Measurements from ENCODE around the gene PGM2. TPM values are rescaled to one million over a fixed set of nuclear protein-coding genes. Genes with fewer than 3 reads are reported as not detected.

Gene PGM2
- total RNA-seq, 1 experiment from 2014 or later: 23.7 TPM

DNA sequence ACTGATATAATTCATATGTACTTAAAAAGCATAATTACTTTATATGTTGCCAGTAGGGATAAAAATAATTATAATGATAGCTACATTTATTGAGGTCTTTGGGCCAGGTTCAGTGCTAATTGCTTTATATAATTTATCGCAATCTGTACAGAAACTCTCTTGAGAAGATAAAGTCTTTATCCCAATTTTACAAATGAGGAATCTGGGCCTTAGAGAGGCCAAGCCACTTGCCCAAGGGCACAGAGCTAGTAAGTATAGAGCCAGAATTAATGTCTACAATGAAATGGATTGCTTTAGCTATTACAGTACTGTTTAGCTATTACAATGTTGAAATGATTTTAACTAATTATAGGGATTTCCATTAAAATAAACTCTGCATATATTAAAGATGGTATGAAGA is 33.8 kb downstream of the PGM2 start:
- DNase-seq: no peak
- no peaks in the 10 kb centered on the region for H3K27me3 ChIP-seq (ENCODE audit: control insufficient read depth, insufficient read depth, low read length)

DNA sequence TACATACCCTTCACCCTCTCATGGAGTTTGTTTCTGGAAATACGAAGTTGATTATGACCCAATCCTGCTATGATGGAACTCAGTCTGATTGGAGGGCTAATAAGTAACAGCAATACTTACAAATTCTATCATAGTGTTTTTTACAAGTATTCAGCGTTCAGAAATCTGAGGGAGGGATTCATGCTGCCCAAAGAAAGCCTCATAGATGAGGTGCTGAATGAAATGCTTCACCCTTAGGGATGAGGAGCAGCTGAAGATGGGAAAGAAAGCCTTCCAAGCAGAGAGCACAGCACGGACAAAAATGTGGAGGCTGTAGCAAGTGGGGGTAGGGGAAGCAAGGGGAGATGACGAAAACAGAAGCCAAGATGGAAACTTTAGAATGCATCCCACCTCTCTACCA is 36.5 kb downstream of the PGM2 start:
- Histone ChIP-seq H3K27me3 (ENCODE audit: control insufficient read depth, insufficient read depth, low read length) (no peaks in the 10 kb centered on the region), H3K4me3 (ENCODE audit: insufficient read depth, low read depth, low read length) (no peak overlapping the region), H3K36me3 (replicated peaks; ENCODE audit: control insufficient read depth, insufficient read depth, low read length) (no peaks in the 10 kb centered on the region; the same call in 1 of the 2 replicates)
- DNase-seq: no peak

More for the DNA sequence above, 33.8 kb downstream of the PGM2 start:
- Histone ChIP-seq H3K4me3 (ENCODE audit: insufficient read depth, low read depth, low read length) (no peak overlapping the region), H3K36me3 (replicated peaks; ENCODE audit: control insufficient read depth, insufficient read depth, low read length) (peaks cover 1% of the 10 kb centered on the region)

DNA sequence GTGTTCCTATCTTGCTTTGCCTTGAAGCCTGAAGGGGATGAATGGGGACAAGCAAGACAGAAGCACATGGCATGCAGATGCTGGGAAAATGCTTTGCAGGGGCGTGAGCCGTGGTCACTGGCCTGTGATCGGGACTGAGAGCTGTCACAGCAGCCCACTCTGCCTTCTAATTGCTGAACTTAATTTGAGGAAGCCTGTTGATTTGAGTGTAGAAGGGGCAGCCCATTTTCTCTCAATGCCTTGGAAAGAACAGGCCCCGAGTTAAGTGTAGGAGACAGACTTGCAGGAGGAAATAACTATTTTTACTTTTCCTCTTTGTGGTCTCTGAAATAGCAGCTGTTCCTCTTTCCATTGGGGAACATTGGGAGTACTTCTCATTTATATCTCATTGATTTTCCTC is 38.3 kb downstream of the PGM2 start:
- H3K27me3 ChIP-seq (ENCODE audit: control insufficient read depth, insufficient read depth, low read length): no peaks in the 10 kb centered on the region
- no peaks in the 10 kb centered on the region; the same call in 1 of the 2 replicates for H3K36me3 ChIP-seq (replicated peaks; ENCODE audit: control insufficient read depth, insufficient read depth, low read length)
- no peak for DNase-seq
- no peak overlapping the region for H3K4me3 ChIP-seq (ENCODE audit: insufficient read depth, low read depth, low read length)

DNA sequence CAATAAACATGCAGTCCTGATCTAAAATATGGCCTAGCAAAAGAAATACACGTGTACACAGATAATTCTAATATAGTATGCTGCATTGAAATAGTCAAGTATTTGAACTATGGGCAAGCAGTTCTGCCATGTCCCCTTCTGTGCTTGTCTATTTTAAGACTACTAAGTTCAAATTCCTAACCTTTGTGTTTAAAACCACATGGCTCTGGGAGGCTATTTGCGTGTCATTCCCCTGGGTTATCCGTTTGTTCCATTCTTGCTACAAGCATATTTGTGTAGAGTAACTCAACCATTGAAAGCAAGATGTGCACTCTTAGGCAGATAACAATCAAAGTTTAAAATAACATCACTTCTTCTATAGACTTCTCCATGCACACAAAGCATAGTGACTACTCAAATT is 39.0 kb downstream of the PGM2 start:
- no peaks in the 10 kb centered on the region; the same call in 1 of the 2 replicates for H3K36me3 ChIP-seq (replicated peaks; ENCODE audit: control insufficient read depth, insufficient read depth, low read length)
- H3K4me3 ChIP-seq (ENCODE audit: insufficient read depth, low read depth, low read length): no peak overlapping the region
- no peaks in the 10 kb centered on the region for H3K27me3 ChIP-seq (ENCODE audit: control insufficient read depth, insufficient read depth, low read length)
- DNase-seq: no peak

DNA sequence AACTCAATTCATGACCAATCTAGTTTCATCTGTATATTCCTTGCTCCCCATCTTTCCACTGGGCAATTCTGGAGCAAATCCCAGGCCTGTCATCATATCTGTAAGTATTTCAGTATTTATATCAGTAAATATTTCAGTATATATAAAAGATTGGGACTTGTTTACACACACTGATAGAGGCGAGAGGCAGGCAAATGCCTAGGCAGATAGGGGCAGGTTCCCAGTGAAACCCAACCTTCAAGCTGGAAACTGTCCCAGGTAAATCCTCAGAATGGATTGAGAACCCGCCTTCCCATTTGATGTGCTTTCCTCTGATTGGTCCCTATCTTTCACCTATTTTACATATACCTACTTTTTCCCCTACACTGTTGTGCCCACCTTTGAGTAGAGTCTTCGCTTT is 40.6 kb downstream of the PGM2 start:
- Histone ChIP-seq H3K36me3 (replicated peaks; ENCODE audit: control insufficient read depth, insufficient read depth, low read length) (no peaks in the 10 kb centered on the region), H3K27me3 (ENCODE audit: control insufficient read depth, insufficient read depth, low read length) (no peaks in the 10 kb centered on the region), H3K4me3 (ENCODE audit: insufficient read depth, low read depth, low read length) (no peak overlapping the region)
- DNase-seq: no peak

DNA sequence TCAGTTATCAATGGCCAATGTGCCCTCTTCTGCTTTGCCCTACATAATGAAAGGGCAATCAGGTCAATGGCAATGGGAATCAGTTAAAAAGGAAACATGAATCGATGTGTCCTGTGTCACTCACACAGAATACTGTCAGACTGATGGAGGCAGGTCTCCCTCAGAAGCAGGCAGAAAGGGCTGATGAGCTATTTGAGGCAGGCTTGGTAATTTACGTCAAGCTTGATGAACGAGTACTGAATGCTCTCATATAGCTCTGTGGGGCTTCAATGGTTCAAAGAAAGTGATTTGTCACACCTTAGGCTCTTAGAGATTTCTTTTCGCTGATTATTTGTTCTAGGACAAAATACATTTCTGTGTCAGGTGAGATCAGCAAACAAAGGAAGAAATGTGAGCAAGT is 41.8 kb downstream of the PGM2 start:
- no peak for DNase-seq
- H3K4me3 ChIP-seq (ENCODE audit: insufficient read depth, low read depth, low read length): no peak overlapping the region
- no peaks in the 10 kb centered on the region for H3K27me3 ChIP-seq (ENCODE audit: control insufficient read depth, insufficient read depth, low read length)
- no peaks in the 10 kb centered on the region for H3K36me3 ChIP-seq (replicated peaks; ENCODE audit: control insufficient read depth, insufficient read depth, low read length)

DNA sequence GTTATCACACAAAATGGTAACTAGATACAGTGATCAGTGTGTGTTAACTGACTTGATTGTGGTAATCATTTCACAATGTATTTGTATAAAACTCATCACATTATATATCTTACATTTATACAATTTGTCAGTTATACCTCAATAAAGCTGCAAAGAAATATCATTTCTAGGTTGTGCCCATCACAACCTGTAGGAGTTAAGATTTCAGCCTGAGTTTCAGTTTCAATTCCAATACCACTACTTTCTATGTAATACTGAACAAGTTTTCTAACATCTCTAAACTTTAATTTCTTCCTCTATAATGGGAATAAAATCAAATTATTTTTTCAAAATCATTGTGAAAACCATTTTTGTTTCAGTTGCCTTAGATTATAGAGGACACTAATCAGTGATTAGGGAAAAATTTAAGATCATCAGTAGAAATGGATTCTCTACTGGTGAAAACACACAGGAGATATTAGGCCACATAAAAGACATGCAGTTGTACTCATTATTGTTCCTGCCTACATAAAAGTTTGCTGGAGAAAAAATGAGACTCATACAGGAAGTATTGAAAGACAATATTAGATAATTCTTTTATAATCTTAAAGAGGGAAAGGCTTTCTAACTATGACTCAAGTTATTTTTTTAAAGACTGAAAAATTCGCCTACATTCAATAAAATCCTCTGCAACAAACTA is 46.0 kb downstream of the PGM2 start:
- Histone ChIP-seq H3K27me3 (ENCODE audit: control insufficient read depth, insufficient read depth, low read length) (no peaks in the 10 kb centered on the region), H3K4me3 (ENCODE audit: insufficient read depth, low read depth, low read length) (no peak overlapping the region), H3K36me3 (replicated peaks; ENCODE audit: control insufficient read depth, insufficient read depth, low read length) (no peaks in the 10 kb centered on the region)
- no peak for DNase-seq

DNA sequence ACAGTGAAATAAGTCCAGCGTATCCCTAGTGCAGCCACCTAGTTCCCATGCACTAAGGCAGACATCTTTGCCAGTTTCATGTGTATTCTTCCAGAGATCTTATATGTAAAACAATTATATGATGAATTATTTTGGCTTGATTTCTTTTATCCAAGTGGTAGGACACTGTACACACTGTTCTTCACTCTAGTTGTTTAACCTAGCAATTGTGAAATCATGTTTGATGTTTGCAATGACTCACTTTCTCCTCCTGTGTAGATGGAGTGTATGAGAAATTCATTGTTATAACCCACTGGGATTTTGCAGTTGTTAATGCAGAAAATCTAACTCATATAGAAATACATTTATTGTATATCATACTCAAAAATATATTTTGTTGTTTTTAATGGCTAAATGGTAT is 46.9 kb downstream of the PGM2 start:
- no peak overlapping the region for H3K4me3 ChIP-seq (ENCODE audit: insufficient read depth, low read depth, low read length)
- no peak for DNase-seq
- H3K27me3 ChIP-seq (ENCODE audit: control insufficient read depth, insufficient read depth, low read length): no peaks in the 10 kb centered on the region
- H3K36me3 ChIP-seq (replicated peaks; ENCODE audit: control insufficient read depth, insufficient read depth, low read length): no peaks in the 10 kb centered on the region

DNA sequence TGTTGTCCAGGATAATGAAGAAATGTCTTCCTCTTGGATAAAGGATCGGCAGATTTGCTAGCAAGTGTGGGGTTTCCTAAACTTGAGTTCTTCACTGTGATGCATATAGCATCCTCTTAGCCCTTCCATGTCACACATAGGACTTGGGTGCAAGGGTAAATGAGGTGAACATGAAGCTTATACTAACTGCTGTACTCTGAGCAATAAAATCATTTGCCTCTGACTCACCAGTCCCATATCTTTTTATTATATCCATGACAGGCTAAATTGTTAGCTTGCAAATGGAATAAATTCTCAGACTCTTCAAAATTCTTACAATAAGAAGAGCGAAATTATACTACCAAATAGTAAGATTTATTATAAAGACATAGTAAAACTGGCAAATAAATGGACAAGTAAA is 49.7 kb downstream of the PGM2 start:
- DNase-seq: no peak
- H3K36me3 ChIP-seq (replicated peaks; ENCODE audit: control insufficient read depth, insufficient read depth, low read length): no peaks in the 10 kb centered on the region
- H3K27me3 ChIP-seq (ENCODE audit: control insufficient read depth, insufficient read depth, low read length): no peaks in the 10 kb centered on the region
- no peak overlapping the region for H3K4me3 ChIP-seq (ENCODE audit: insufficient read depth, low read depth, low read length)

DNA sequence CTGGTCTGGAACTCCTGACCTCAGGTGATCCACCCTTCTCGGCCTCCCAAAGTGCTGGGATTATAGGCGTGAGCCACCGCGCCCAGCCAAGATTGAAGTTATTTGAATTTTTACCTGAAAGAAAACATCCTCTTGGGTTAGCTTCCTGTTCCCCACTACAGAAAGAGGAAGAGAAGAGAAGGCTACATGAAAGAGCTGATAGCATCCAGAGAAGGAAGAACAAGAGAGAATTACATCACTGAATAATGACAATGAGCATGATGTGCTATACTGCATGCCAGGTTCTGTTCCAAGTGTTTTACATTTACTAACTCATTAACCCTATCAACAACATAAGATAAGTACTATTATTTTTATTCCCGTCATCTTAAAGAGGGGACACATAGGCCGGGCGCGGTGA is 52.9 kb downstream of the PGM2 start:
- Histone ChIP-seq H3K36me3 (replicated peaks; ENCODE audit: control insufficient read depth, insufficient read depth, low read length) (no peaks in the 10 kb centered on the region), H3K27me3 (ENCODE audit: control insufficient read depth, insufficient read depth, low read length) (no peaks in the 10 kb centered on the region), H3K4me3 (ENCODE audit: insufficient read depth, low read depth, low read length) (no peak overlapping the region)
- no peak for DNase-seq

DNA sequence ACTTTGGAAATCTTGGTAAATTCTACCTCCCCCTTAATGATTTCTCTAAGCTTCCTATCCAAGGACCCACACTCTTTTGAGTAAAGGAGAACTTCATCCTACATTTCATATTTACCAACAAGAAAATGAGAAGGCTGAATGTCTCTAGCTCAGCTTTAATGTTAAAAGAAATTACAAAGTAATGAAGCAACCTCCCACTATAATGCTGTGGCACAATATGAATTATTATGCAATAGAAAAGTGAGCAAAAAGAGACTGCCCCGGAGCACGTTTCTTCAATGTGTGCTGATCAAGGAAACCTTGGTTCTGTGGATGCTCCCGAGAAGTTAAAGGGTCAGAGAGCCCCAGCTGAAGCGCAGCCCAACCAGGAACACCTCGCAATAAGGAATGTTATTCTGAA is 55.3 kb downstream of the PGM2 start:
- H3K36me3 ChIP-seq (replicated peaks; ENCODE audit: control insufficient read depth, insufficient read depth, low read length): no peaks in the 10 kb centered on the region
- DNase-seq: no peak
- no peak overlapping the region for H3K4me3 ChIP-seq (ENCODE audit: insufficient read depth, low read depth, low read length)
- no peaks in the 10 kb centered on the region for H3K27me3 ChIP-seq (ENCODE audit: control insufficient read depth, insufficient read depth, low read length)

DNA sequence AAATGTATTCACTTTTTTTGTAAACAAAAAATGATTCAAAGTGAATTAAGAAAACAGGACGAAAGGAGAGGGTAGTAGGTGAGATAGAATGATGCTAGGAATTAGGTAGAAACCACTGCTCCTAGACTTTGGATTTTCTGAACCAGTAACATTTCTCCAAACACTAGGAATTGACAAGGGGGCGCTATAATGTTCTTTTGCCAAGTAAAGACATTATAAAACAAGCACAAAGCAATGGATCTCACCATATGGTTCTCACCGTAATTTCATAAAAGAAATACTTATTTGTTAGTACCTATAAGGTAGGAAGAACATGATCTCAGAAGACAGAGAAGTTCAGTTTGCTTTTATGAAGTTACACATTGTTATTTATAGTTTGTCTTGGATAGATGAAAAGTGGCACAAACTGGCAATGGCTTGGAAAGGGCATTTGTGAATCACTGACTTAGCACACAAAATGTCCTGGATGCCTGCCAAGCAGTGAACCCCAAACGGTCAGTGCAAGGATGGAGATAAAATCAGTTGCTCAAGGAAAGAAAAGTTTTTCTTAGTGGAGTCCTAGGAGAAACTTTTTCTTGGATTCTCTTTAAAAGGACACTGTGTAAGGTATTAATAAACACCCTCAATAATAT is 56.3 kb downstream of the PGM2 start:
- peak; percentile 43 for DNase-seq
- H3K27me3 ChIP-seq (ENCODE audit: control insufficient read depth, insufficient read depth, low read length): peaks cover 4% of the 10 kb centered on the region
- H3K4me3 ChIP-seq (ENCODE audit: insufficient read depth, low read depth, low read length): no peak overlapping the region
- no peaks in the 10 kb centered on the region for H3K36me3 ChIP-seq (replicated peaks; ENCODE audit: control insufficient read depth, insufficient read depth, low read length)

DNA sequence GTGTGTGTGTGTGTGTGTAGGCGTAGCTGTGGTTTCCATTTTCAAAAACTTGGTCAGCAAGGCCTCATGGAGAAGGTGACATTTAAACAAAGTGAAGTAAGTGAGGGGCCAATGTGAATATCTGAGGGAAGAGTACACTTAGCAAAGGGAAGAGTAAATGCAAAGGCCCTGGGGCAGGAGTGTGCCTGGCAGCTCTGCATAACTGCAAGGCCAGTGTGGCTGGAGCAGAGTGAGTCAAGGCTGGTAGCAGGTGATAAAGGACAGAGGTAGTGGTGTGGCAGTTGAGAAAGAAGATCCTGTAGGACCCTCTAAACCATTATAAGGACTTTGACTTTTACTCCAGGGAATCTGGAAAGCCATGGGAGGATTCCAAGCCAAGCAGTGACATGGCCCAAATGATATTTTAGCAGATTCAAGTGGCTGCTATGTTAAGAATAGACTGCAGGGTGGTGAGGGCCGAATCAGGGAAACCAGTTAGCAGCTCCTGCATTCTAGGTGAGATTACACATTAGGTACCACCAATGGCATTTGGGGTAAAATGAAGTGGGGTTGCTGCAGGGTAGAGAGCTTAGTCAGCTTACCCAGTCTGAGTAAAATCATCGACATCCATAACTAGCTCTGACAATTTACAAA is 58.5 kb downstream of the PGM2 start:
- Histone ChIP-seq H3K36me3 (replicated peaks; ENCODE audit: control insufficient read depth, insufficient read depth, low read length) (no peaks in the 10 kb centered on the region), H3K27me3 (ENCODE audit: control insufficient read depth, insufficient read depth, low read length) (peaks cover 23% of the 10 kb centered on the region), H3K4me3 (ENCODE audit: insufficient read depth, low read depth, low read length) (no peak overlapping the region)
- no peak for DNase-seq

DNA sequence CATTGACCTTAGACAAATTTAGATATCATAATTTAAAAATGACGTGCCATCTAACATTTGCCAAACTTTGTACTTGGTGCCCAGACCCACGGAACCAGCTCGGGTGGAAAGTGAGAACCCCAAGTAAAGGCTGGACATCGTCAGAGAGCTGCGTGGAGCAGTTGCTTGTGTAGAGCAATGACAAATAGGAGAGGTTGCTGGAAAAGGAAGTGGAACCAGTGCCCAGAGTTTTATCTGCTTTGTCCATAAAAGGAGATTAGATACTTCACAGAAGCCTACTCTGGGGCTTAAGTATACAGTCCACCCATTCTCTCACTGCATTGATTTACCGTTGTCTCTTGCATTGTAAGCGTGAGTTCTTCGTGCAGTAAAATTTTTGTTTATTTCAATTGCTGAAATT is 59.0 kb downstream of the PGM2 start:
- Histone ChIP-seq H3K4me3 (ENCODE audit: insufficient read depth, low read depth, low read length) (no peak overlapping the region), H3K36me3 (replicated peaks; ENCODE audit: control insufficient read depth, insufficient read depth, low read length) (no peaks in the 10 kb centered on the region), H3K27me3 (ENCODE audit: control insufficient read depth, insufficient read depth, low read length) (peaks cover 29% of the 10 kb centered on the region)
- no peak for DNase-seq
